ENCODE measurements around the gene CDHR2. TPM values are rescaled to one million over a fixed set of nuclear protein-coding genes. Genes with fewer than 3 reads are reported as not detected.
"Not testable (repeated sequence)": the region's sequence is repeated elsewhere in the genome, so short reads cannot be mapped to it uniquely, and the experiment has no call there.

The CDHR2 gene
- total and polyA plus RNA-seq, 2 donors (not counting 3 experiments of a cell fraction or from before 2014, with no cell fraction given) = not detected

GRCh38 chr5:176550275-176550831 is 1.2 kb downstream of the CDHR2 start:
- no TSS peak for BruUV-seq (replicated peaks)
- intact Hi-C loops (cut with micrococcal nuclease) (no loop called here), dilution Hi-C loops (cut with MboI; ENCODE audit: extremely low pct_ligation_motif_present, low sequenced_read_pairs) (no loop called here)
- Histone ChIP-seq H3K36me3 (ENCODE audit: control insufficient read depth in 2 of 2, extremely low read depth in 1 of 2, insufficient read depth in 2 of 2, low read length in 2 of 2) (no peaks in the 10 kb centered on the region), H3K9ac (replicated peaks; ENCODE audit: extremely low read depth, insufficient read depth, low read length) (no peak overlapping the region), H3K4me3 (replicated peaks in 1 of 3; ENCODE audit: insufficient read depth in 1 of 3, low read depth in 1 of 3, low read length in 3 of 3) (no peak overlapping the region), H3K4me2 (ENCODE audit: insufficient read depth, low read length) (no peak overlapping the region), H3K27ac (ENCODE audit: insufficient read depth, low read depth, low read length) (no peak overlapping the region), H3K27me3 (ENCODE audit: control insufficient read depth in 2 of 2, insufficient read depth in 2 of 2, low read length in 2 of 2) (no peaks in the 10 kb centered on the region), H4K20me1 (replicated peaks; ENCODE audit: control insufficient read depth, extremely low read depth, insufficient read depth, low read length) (no peaks in the 10 kb centered on the region), H3K9me1 (replicated peaks; ENCODE audit: control insufficient read depth, extremely low read depth, insufficient read depth, low read length) (no peaks in the 10 kb centered on the region), H3K4me1 (ENCODE audit: control insufficient read depth, extremely low read depth, insufficient read depth, low read length) (no peaks in the 10 kb centered on the region), H3K79me2 (ENCODE audit: control insufficient read depth, insufficient read depth, low read length) (no peaks in the 10 kb centered on the region), H3K9me3 (replicated peaks; ENCODE audit: control insufficient read depth, insufficient read depth, low read length) (no peaks in the 10 kb centered on the region), H2AFZ (ENCODE audit: low read depth, low read length) (no peak overlapping the region)
- TF ChIP-seq EZH2 (IDR thresholded peaks at IDR 0.05; ENCODE audit: borderline replicate concordance, low read depth, low read length, severe bottlenecking) = no peak
- FAIRE-seq (no peak), DNase-seq (ENCODE audit: low read depth, low spot score) (no peak)
- ChIA-PET CTCF (no interaction called here), POLR2A (no interaction called here)

GRCh38 chr5:176550937-176551336 is 1.8 kb downstream of the CDHR2 start:
- H4K20me1 ChIP-seq (replicated peaks; ENCODE audit: control insufficient read depth, extremely low read depth, insufficient read depth, low read length); FAIRE-seq; H3K4me3 ChIP-seq (replicated peaks in 1 of 3; ENCODE audit: insufficient read depth in 1 of 3, low read depth in 1 of 3, low read length in 3 of 3); H3K36me3 ChIP-seq (ENCODE audit: control insufficient read depth in 2 of 2, extremely low read depth in 1 of 2, insufficient read depth in 2 of 2, low read length in 2 of 2); H3K9me1 ChIP-seq (replicated peaks; ENCODE audit: control insufficient read depth, extremely low read depth, insufficient read depth, low read length); H3K27me3 ChIP-seq (ENCODE audit: control insufficient read depth in 2 of 2, insufficient read depth in 2 of 2, low read length in 2 of 2); dilution Hi-C loops (cut with MboI; ENCODE audit: extremely low pct_ligation_motif_present, low sequenced_read_pairs); CTCF ChIA-PET; H3K4me2 ChIP-seq (ENCODE audit: insufficient read depth, low read length); BruUV-seq (replicated peaks); H2AFZ ChIP-seq (ENCODE audit: low read depth, low read length); DNase-seq (ENCODE audit: low read depth, low spot score); POLR2A ChIA-PET; H3K9ac ChIP-seq (replicated peaks; ENCODE audit: extremely low read depth, insufficient read depth, low read length); H3K79me2 ChIP-seq (ENCODE audit: control insufficient read depth, insufficient read depth, low read length); H3K27ac ChIP-seq (ENCODE audit: insufficient read depth, low read depth, low read length); intact Hi-C loops (cut with micrococcal nuclease); H3K9me3 ChIP-seq (replicated peaks; ENCODE audit: control insufficient read depth, insufficient read depth, low read length); H3K4me1 ChIP-seq (ENCODE audit: control insufficient read depth, extremely low read depth, insufficient read depth, low read length): not testable (repeated sequence)

Data from endothelial cell of umbilical vein (primary cell).